ENCODE results near the gene MVP.

The MVP gene

DNA sequence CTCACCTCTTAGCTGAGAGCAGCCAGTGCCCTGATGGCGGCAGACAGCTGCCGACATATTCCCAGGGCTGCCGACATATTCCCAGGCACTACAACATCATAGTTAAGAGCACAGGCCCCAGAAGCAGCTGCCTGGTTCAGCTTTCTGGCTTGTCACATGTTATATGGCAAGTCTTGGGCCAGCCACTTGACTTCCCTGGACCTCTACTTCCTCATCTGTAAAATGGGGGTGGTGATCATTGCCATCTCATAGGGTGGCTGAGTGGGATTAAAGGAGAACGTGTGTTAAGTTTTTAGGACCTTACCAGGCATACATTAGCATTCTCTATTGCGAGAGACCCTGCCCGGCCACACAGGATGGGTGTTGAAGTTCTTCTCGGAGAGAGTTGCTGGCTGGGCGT lies 23.7 kb downstream of the MVP start:
- Histone ChIP-seq H3K27me3 (ENCODE audit: control insufficient read depth, insufficient read depth, low read length) (no peaks in the 10 kb centered on the region), H3K27ac (ENCODE audit: low read depth, low read length) (no peak overlapping the region), H3K4me3 (ENCODE audit: low read length) (no peak overlapping the region), H3K36me3 (ENCODE audit: control insufficient read depth, insufficient read depth, low read length) (peaks cover 55% of the 10 kb centered on the region), H3K4me1 (ENCODE audit: control insufficient read depth, insufficient read depth, low read length) (no peaks in the 10 kb centered on the region), H3K9ac (ENCODE audit: low read length) (no peak overlapping the region)

GRCh38 chr16:29844575-29845331 lies 24.5 kb downstream of the MVP start:
- H3K4me1 ChIP-seq (ENCODE audit: control insufficient read depth, insufficient read depth, low read length): no peaks in the 10 kb centered on the region
- H3K9ac ChIP-seq (ENCODE audit: low read length): no peak overlapping the region
- no peak overlapping the region for H3K4me3 ChIP-seq (ENCODE audit: low read length)
- peak overlapping the region; percentile 10 for H3K27ac ChIP-seq (ENCODE audit: low read depth, low read length)
- H3K27me3 ChIP-seq (ENCODE audit: control insufficient read depth, insufficient read depth, low read length): no peaks in the 10 kb centered on the region
- peaks cover 50% of the 10 kb centered on the region for H3K36me3 ChIP-seq (ENCODE audit: control insufficient read depth, insufficient read depth, low read length)

- no peak overlapping the region for H3K27ac ChIP-seq (ENCODE audit: low read depth, low read length)
- H3K4me1 ChIP-seq (ENCODE audit: control insufficient read depth, insufficient read depth, low read length): no peaks in the 10 kb centered on the region
- no peak overlapping the region for H3K4me3 ChIP-seq (ENCODE audit: low read length)
- H3K27me3 ChIP-seq (ENCODE audit: control insufficient read depth, insufficient read depth, low read length): no peaks in the 10 kb centered on the region
- peaks cover 43% of the 10 kb centered on the region for H3K36me3 ChIP-seq (ENCODE audit: control insufficient read depth, insufficient read depth, low read length)
- no peak overlapping the region for H3K9ac ChIP-seq (ENCODE audit: low read length)
These were observed 25.4 kb downstream of the MVP start for GRCh38 chr16:29845656-29846055.

- H3K27ac ChIP-seq (ENCODE audit: low read depth, low read length): peak overlapping the region; percentile 14
- H3K4me1 ChIP-seq (ENCODE audit: control insufficient read depth, insufficient read depth, low read length): no peaks in the 10 kb centered on the region
- no peaks in the 10 kb centered on the region for H3K27me3 ChIP-seq (ENCODE audit: control insufficient read depth, insufficient read depth, low read length)
- H3K9ac ChIP-seq (ENCODE audit: low read length): no peak overlapping the region
- no peak overlapping the region for H3K4me3 ChIP-seq (ENCODE audit: low read length)
- H3K36me3 ChIP-seq (ENCODE audit: control insufficient read depth, insufficient read depth, low read length): peaks cover 33% of the 10 kb centered on the region
These were observed 28.4 kb downstream of the MVP start for GRCh38 chr16:29848420-29849297.

- Histone ChIP-seq H3K4me3 (ENCODE audit: low read length) (no peak overlapping the region), H3K9ac (ENCODE audit: low read length) (no peak overlapping the region), H3K27ac (ENCODE audit: low read depth, low read length) (no peak overlapping the region), H3K36me3 (ENCODE audit: control insufficient read depth, insufficient read depth, low read length) (peaks cover 29% of the 10 kb centered on the region), H3K4me1 (ENCODE audit: control insufficient read depth, insufficient read depth, low read length) (no peaks in the 10 kb centered on the region), H3K27me3 (ENCODE audit: control insufficient read depth, insufficient read depth, low read length) (no peaks in the 10 kb centered on the region)
These were observed 29.2 kb downstream of the MVP start for GRCh38 chr16:29849505-29849904.

GRCh38 chr16:29850998-29851397 lies 30.7 kb downstream of the MVP start:
- Histone ChIP-seq H3K4me1 (ENCODE audit: control insufficient read depth, insufficient read depth, low read length) (no peaks in the 10 kb centered on the region), H3K9ac (ENCODE audit: low read length) (no peak overlapping the region), H3K4me3 (ENCODE audit: low read length) (no peak overlapping the region), H3K27ac (ENCODE audit: low read depth, low read length) (no peak overlapping the region), H3K27me3 (ENCODE audit: control insufficient read depth, insufficient read depth, low read length) (no peaks in the 10 kb centered on the region), H3K36me3 (ENCODE audit: control insufficient read depth, insufficient read depth, low read length) (peaks cover 15% of the 10 kb centered on the region)

GRCh38 chr16:29852654-29853053 lies 32.4 kb downstream of the MVP start:
- Histone ChIP-seq H3K27ac (ENCODE audit: low read depth, low read length) (no peak overlapping the region), H3K27me3 (ENCODE audit: control insufficient read depth, insufficient read depth, low read length) (no peaks in the 10 kb centered on the region), H3K4me1 (ENCODE audit: control insufficient read depth, insufficient read depth, low read length) (no peaks in the 10 kb centered on the region), H3K4me3 (ENCODE audit: low read length) (no peak overlapping the region), H3K9ac (ENCODE audit: low read length) (no peak overlapping the region), H3K36me3 (ENCODE audit: control insufficient read depth, insufficient read depth, low read length) (peaks cover 3% of the 10 kb centered on the region)

GRCh38 chr16:29854520-29855100 lies 34.3 kb downstream of the MVP start:
- peaks cover 11% of the 10 kb centered on the region for H3K36me3 ChIP-seq (ENCODE audit: control insufficient read depth, insufficient read depth, low read length)
- H3K4me1 ChIP-seq (ENCODE audit: control insufficient read depth, insufficient read depth, low read length): no peaks in the 10 kb centered on the region
- H3K4me3 ChIP-seq (ENCODE audit: low read length): no peak overlapping the region
- H3K27me3 ChIP-seq (ENCODE audit: control insufficient read depth, insufficient read depth, low read length): no peaks in the 10 kb centered on the region
- H3K27ac ChIP-seq (ENCODE audit: low read depth, low read length): no peak overlapping the region
- no peak overlapping the region for H3K9ac ChIP-seq (ENCODE audit: low read length)

DNA sequence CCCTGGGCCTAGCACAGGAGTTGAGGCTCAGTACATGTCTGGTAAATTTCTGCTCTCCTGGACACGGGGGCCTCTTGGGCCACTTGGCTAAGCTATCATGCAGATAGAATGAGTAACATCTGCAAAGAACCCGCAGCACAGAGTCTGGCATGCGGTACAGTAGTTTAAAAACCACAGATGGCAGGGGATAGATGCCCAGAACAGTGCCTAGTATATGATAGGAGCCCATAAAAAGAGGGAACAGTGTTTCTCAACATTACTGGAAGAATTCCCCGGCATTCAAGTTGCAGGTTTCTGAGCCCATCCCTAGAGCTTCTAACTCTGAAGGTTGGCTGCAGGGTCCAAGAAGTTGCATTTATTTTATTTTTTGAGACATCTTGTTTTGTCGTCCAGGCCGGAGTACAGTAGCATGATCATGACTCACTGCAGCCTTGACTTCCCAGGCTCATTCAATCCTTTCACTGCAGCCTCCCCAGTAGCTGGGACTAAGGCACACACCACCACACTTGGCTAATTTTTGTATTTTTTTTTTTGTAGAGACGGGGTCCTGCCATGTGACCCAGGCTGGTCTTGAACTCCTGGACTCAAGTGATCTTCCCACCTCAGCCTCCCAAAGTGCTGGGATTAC lies 37.0 kb downstream of the MVP start:
- Histone ChIP-seq H3K36me3 (ENCODE audit: control insufficient read depth, insufficient read depth, low read length) (peaks cover 24% of the 10 kb centered on the region), H3K9ac (ENCODE audit: low read length) (no peak overlapping the region), H3K4me3 (ENCODE audit: low read length) (no peak overlapping the region), H3K4me1 (ENCODE audit: control insufficient read depth, insufficient read depth, low read length) (peaks cover 2% of the 10 kb centered on the region), H3K27me3 (ENCODE audit: control insufficient read depth, insufficient read depth, low read length) (no peaks in the 10 kb centered on the region), H3K27ac (ENCODE audit: low read depth, low read length) (no peak overlapping the region)

- H3K4me3 ChIP-seq (ENCODE audit: low read length): no peak overlapping the region
- no peak overlapping the region for H3K27ac ChIP-seq (ENCODE audit: low read depth, low read length)
- H3K4me1 ChIP-seq (ENCODE audit: control insufficient read depth, insufficient read depth, low read length): peaks cover 2% of the 10 kb centered on the region
- H3K9ac ChIP-seq (ENCODE audit: low read length): no peak overlapping the region
- H3K27me3 ChIP-seq (ENCODE audit: control insufficient read depth, insufficient read depth, low read length): no peaks in the 10 kb centered on the region
- peaks cover 24% of the 10 kb centered on the region for H3K36me3 ChIP-seq (ENCODE audit: control insufficient read depth, insufficient read depth, low read length)
These were observed 38.0 kb downstream of the MVP start for GRCh38 chr16:29858149-29858849.

DNA sequence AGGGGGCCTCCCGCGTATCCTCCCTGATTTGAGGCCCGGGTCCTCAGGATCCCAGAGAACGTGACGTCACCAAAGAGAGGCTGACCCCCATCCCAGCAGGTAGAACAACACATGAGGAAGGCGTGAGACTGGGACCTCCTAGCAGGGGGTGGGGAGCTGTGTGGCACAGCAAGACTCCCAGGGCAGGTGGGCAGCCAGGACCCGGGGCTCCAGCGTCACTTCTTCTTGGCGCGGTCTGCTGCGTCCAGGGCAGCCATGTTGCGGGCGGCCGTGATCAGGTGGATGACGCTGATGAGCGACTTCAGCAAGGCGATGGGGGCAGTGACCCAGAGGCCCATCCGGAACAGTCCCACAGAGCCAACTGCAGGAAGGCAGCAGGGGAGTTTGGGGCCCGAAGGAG lies 38.7 kb downstream of the MVP start:
- H3K27ac ChIP-seq (ENCODE audit: low read depth, low read length): no peak overlapping the region
- peaks cover 24% of the 10 kb centered on the region for H3K36me3 ChIP-seq (ENCODE audit: control insufficient read depth, insufficient read depth, low read length)
- H3K4me1 ChIP-seq (ENCODE audit: control insufficient read depth, insufficient read depth, low read length): peaks cover 2% of the 10 kb centered on the region
- no peak overlapping the region for H3K4me3 ChIP-seq (ENCODE audit: low read length)
- no peak overlapping the region for H3K9ac ChIP-seq (ENCODE audit: low read length)
- no peaks in the 10 kb centered on the region for H3K27me3 ChIP-seq (ENCODE audit: control insufficient read depth, insufficient read depth, low read length)

- peaks cover 24% of the 10 kb centered on the region for H3K36me3 ChIP-seq (ENCODE audit: control insufficient read depth, insufficient read depth, low read length)
- no peak overlapping the region for H3K4me3 ChIP-seq (ENCODE audit: low read length)
- no peak overlapping the region for H3K9ac ChIP-seq (ENCODE audit: low read length)
- H3K4me1 ChIP-seq (ENCODE audit: control insufficient read depth, insufficient read depth, low read length): peaks cover 2% of the 10 kb centered on the region
- no peak overlapping the region for H3K27ac ChIP-seq (ENCODE audit: low read depth, low read length)
- no peaks in the 10 kb centered on the region for H3K27me3 ChIP-seq (ENCODE audit: control insufficient read depth, insufficient read depth, low read length)
These were observed 40.0 kb downstream of the MVP start for GRCh38 chr16:29860218-29860617.

All from rectal smooth muscle tissue (tissue), 1 donor.